Fibroblast of lung (primary cell): Measurements from ENCODE around the gene NAP1L4. TPM values are rescaled to one million over a fixed set of nuclear protein-coding genes. Genes with fewer than 3 reads are reported as not detected.
"Not testable (repeated sequence)": the region's sequence is repeated elsewhere in the genome, so short reads cannot be mapped to it uniquely, and the experiment has no call there.

Experiments used
- DNase-seq, 2 donors: peaks; one replicate each; pipeline versions ENCODE4 v3.0.0 to v3.0.0-alpha.2; 2010; ENCODE audit warnings: low read depth in 2 of 2
- H2AFZ ChIP-seq: 2 replicates; pipeline ENCODE4 v1.5.1; 2012; ENCODE audit warnings: low read length, control low read depth, inconsistent platforms
- H3K27ac ChIP-seq: 2 replicates; pipeline ENCODE4 v1.5.1; 2011; ENCODE audit warnings: low read length, control low read depth; ENCODE audit not compliant: insufficient read depth
- H3K27me3 ChIP-seq: 2 replicates; pipeline ENCODE4 v1.5.1; 2011; ENCODE audit warnings: mild to moderate bottlenecking, low read length; ENCODE audit not compliant: control insufficient read depth, insufficient read depth
- H3K36me3 ChIP-seq: 2 replicates; pipeline ENCODE4 v1.5.1; 2011; ENCODE audit warnings: low read length; ENCODE audit not compliant: control insufficient read depth, insufficient read depth
- H3K4me1 ChIP-seq: 2 replicates; pipeline ENCODE4 v1.5.1; 2011; ENCODE audit warnings: low read length; ENCODE audit not compliant: control insufficient read depth, insufficient read depth; ENCODE audit errors: extremely low read depth
- H3K4me2 ChIP-seq: 2 replicates; pipeline ENCODE4 v1.5.1; 2011; ENCODE audit warnings: low read length, control low read depth; ENCODE audit not compliant: insufficient read depth; ENCODE audit errors: extremely low read depth
- H3K4me3 ChIP-seq, 4 experiments: fragments of 200-600 bp in 1 of 4; sonication (generic) in 1 of 4; replicated peaks in 1 of 4; 2 replicates each; pipeline ENCODE4 v1.5.1; 2011 to 2016; ENCODE audit warnings: low read length in 4 of 4, low read depth in 3 of 4, mild to moderate bottlenecking in 3 of 4, control low read depth in 2 of 4, inconsistent platforms in 1 of 4, mixed read lengths in 1 of 4; ENCODE audit not compliant: insufficient read depth in 1 of 4; ENCODE audit errors: control extremely low read depth in 1 of 4
- H3K79me2 ChIP-seq: 2 replicates; pipeline ENCODE4 v1.5.1; 2012; ENCODE audit warnings: mild to moderate bottlenecking, low read length, inconsistent platforms; ENCODE audit not compliant: control insufficient read depth, insufficient read depth
- H3K9ac ChIP-seq: 2 replicates; pipeline ENCODE4 v1.5.1; 2011; ENCODE audit warnings: mild to moderate bottlenecking, low read length, control low read depth; ENCODE audit not compliant: insufficient read depth
- H3K9me3 ChIP-seq: 2 replicates; pipeline ENCODE4 v1.5.1; 2012; ENCODE audit warnings: low read depth, low read length; ENCODE audit not compliant: control insufficient read depth, insufficient read depth
- H4K20me1 ChIP-seq: 2 replicates; pipeline ENCODE4 v1.5.1; 2011; ENCODE audit warnings: low read length; ENCODE audit not compliant: control insufficient read depth, insufficient read depth; ENCODE audit errors: extremely low read depth
- EZH2 ChIP-seq: IDR thresholded peaks from 2 replicates; pipeline ENCODE4 v1.5.1; 2012; ENCODE audit warnings: low read length, control low read depth, mild to moderate bottlenecking; ENCODE audit errors: missing control alignments
- polyA plus RNA-seq, 2 donors: library from polyadenylated mRNA; depleted of rRNA in 1 of 2; stranded (reverse) in 1 of 2; unstranded in 1 of 2; fragments of >200 nt; gene quantifications; 2 replicates each; pipeline ENCODE4 v1.2.1, GENCODE V29; 2011 to 2012; ENCODE audit warnings: missing spikeins in 1 of 2
- total RNA-seq: library from RNA; depleted of rRNA; stranded (reverse); fragments of >200 nt; gene quantifications from 2 replicates; pipeline ENCODE4 v1.2.1, GENCODE V29; 2014
- TF ChIP-seq, protein P1 (sequence below), 2 donors: IDR thresholded peaks in 1 of 2; conservative IDR thresholded peaks in 1 of 2; 1 replicate in 1 of 2; 2 replicates in 1 of 2; pipeline ENCODE4 v1.5.1; 2011 to 2012; ENCODE audit warnings: low read length in 2 of 2, control low read depth in 1 of 2, inconsistent platforms in 1 of 2, low read depth in 1 of 2, mild to moderate bottlenecking in 1 of 2

Gene NAP1L4
- total and polyA plus RNA-seq, 2 donors (not counting 1 experiment from before 2014, with no cell fraction given), result 79.5 to 113 TPM

DNA sequence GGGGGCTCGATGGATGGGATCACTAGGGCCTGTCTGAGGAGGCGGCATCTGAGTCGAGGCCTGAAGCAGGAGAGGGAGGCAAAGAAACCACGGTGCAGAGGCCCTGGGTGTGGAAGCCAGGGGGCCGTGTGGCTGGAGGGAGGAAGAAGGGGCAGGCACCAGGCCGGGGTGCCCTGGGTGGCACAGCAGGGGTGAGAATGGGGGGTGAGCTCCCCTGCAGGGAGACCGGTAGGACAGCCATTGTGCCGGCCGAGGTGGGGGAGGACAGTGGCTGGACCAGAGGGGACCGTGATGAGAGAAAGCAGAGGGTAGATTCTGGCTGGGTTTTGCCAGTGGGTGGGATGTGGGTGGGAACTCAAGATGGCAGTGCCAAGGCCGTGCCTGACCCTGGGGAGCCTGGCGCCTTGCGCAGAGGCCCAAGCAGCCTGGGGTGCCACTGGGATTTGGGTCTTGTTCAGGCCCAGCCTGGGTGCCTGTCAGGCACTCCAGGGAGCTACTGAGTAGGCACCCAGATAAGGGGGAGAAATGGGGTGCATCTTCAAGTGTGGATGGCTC lies 81.7 kb downstream of the NAP1L4 start:
- no peak overlapping the region for H3K27ac ChIP-seq
- no peak for DNase-seq
- H2AFZ ChIP-seq, result no peak overlapping the region
- no peak for TF ChIP-seq EZH2
- TF ChIP-seq, protein P1, sequence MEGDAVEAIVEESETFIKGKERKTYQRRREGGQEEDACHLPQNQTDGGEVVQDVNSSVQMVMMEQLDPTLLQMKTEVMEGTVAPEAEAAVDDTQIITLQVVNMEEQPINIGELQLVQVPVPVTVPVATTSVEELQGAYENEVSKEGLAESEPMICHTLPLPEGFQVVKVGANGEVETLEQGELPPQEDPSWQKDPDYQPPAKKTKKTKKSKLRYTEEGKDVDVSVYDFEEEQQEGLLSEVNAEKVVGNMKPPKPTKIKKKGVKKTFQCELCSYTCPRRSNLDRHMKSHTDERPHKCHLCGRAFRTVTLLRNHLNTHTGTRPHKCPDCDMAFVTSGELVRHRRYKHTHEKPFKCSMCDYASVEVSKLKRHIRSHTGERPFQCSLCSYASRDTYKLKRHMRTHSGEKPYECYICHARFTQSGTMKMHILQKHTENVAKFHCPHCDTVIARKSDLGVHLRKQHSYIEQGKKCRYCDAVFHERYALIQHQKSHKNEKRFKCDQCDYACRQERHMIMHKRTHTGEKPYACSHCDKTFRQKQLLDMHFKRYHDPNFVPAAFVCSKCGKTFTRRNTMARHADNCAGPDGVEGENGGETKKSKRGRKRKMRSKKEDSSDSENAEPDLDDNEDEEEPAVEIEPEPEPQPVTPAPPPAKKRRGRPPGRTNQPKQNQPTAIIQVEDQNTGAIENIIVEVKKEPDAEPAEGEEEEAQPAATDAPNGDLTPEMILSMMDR (conservative IDR thresholded peaks at IDR 0.05 in 1 of 2, IDR thresholded peaks at IDR 0.05 in 1 of 2; ENCODE audit: low read depth in 1 of 2, low read length in 2 of 2), result no peak
- H3K27me3 ChIP-seq, result no peaks in the 10 kb centered on the region
- no peaks in the 10 kb centered on the region for H3K79me2 ChIP-seq
- no peak overlapping the region for H3K4me2 ChIP-seq
- H3K4me1 ChIP-seq, result peaks cover 14% of the 10 kb centered on the region
- H3K9me3 ChIP-seq, result no peaks in the 10 kb centered on the region
- H3K4me3 ChIP-seq, result no peak overlapping the region
- H3K36me3 ChIP-seq, result no peaks in the 10 kb centered on the region
- H4K20me1 ChIP-seq, result no peaks in the 10 kb centered on the region
- no peak overlapping the region for H3K9ac ChIP-seq

DNA sequence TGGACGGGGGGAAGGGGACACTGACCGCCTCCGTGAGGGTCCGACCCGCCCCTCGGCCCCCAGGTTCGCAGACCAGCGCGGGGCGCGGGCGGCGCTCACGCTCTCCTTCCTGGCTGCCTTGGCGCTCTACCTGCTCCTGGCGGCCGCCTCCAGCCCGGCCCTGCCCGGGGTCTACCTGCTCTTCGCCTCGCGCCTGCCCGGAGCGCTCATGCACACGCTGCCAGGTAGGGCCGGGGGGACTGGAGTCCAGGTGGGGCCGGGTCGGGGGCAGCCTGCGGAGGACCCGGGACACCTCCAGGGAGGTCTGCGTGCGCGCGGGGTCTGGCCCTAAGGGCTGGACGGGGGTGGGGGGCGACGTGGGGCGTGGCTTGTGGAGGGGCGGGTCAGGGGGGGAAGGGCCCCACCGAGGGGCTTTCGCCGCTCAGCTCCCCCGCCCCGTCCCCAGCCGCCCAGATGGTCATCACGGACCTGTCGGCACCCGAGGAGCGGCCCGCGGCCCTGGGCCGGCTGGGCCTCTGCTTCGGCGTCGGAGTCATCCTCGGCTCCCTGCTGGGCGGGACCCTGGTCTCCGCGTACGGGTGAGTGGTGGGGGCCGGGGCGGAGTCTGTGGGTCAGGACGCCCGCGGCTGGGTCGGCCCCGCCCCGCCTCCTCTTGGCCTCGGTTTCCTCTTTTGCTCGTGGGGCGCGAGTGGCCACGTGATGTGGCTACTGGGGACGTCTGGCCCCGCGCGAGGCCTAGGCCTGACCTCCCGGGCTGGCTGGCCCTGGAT lies 82.8 kb downstream of the NAP1L4 start:
- Histone ChIP-seq H3K27me3 (no peaks in the 10 kb centered on the region), H4K20me1 (no peaks in the 10 kb centered on the region), H3K9ac (no peak overlapping the region)

DNA sequence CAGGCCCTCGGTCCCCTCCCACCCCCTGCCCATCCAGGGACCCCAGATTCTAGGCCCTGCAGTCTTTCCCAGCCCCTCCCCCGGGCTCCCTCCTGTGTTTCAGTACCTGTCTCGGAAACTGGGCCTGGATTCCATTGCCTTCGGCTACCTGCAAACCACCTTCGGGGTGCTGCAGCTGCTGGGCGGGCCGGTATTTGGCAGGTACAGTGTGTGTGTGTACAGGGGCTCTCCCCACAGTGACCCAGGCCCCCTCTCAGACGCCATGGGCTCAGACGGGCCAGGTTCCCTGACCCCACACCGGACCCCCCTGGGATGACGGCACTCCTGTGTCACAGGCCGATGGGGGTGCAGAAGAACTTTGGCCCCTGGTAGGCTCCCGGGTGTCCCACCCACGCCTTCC lies 84.0 kb downstream of the NAP1L4 start:
- DNase-seq, result no peak
- Histone ChIP-seq H3K79me2 (no peaks in the 10 kb centered on the region), H3K27me3 (no peaks in the 10 kb centered on the region), H3K27ac (no peak overlapping the region), H2AFZ (no peak overlapping the region), H3K4me2 (no peak overlapping the region), H3K4me3 (no peak overlapping the region), H4K20me1 (no peaks in the 10 kb centered on the region), H3K4me1 (peaks cover 10% of the 10 kb centered on the region), H3K36me3 (no peaks in the 10 kb centered on the region), H3K9ac (no peak overlapping the region), H3K9me3 (no peaks in the 10 kb centered on the region)
- TF ChIP-seq EZH2, result no peak
- TF ChIP-seq, protein P1 (conservative IDR thresholded peaks at IDR 0.05 in 1 of 2, IDR thresholded peaks at IDR 0.05 in 1 of 2; ENCODE audit: low read depth in 1 of 2, low read length in 2 of 2), result no peak

More for the DNA sequence above, 82.8 kb downstream of the NAP1L4 start:
- no peak overlapping the region for H2AFZ ChIP-seq
- no peak for TF ChIP-seq EZH2
- TF ChIP-seq, protein P1 (conservative IDR thresholded peaks at IDR 0.05 in 1 of 2, IDR thresholded peaks at IDR 0.05 in 1 of 2; ENCODE audit: low read depth in 1 of 2, low read length in 2 of 2), result no peak
- H3K4me3 ChIP-seq, result no peak overlapping the region
- H3K27ac ChIP-seq, result no peak overlapping the region
- H3K4me1 ChIP-seq, result peaks cover 14% of the 10 kb centered on the region
- H3K36me3 ChIP-seq, result no peaks in the 10 kb centered on the region
- no peaks in the 10 kb centered on the region for H3K9me3 ChIP-seq
- no peak for DNase-seq
- no peaks in the 10 kb centered on the region for H3K79me2 ChIP-seq
- no peak overlapping the region for H3K4me2 ChIP-seq

DNA sequence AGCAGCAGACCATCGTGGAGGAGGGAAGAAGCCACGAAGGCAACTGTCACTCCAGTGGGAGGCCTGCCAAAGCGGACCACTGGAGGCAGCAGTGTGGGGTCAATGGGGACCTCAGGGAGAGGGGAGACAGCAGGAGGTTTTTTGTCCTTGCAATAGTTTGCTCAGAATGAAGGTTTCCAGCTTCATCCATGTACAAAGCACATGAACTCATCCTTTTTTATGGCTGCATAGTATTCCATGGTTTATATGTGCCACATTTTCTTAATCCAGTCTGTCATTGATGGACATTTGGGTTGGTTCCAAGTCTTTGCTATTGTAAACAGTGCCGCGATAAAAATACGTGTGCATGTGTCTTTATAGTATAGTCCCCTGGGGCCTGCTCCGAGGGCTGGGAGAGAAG lies 86.8 kb downstream of the NAP1L4 start:
- not testable (repeated sequence) for H3K9ac ChIP-seq, H3K4me1 ChIP-seq, H3K4me3 ChIP-seq, H3K4me2 ChIP-seq, H2AFZ ChIP-seq, H3K27me3 ChIP-seq, H3K27ac ChIP-seq, DNase-seq, H3K36me3 ChIP-seq, H3K9me3 ChIP-seq, H4K20me1 ChIP-seq, H3K79me2 ChIP-seq
